ENCODE results near the gene COL23A1. TPM values are rescaled to one million over a fixed set of nuclear protein-coding genes. Genes with fewer than 3 reads are reported as not detected.

COL23A1 gene
- total RNA-seq, 1 experiment from 2014 or later, result 5.7 TPM

- Histone ChIP-seq H3K4me1 (ENCODE audit: low read length) (peaks cover 10% of the 10 kb centered on the region), H2AFZ (ENCODE audit: low read length) (no peak overlapping the region), H3K9ac (ENCODE audit: low read length) (no peak overlapping the region), H3K27ac (ENCODE audit: low read length) (no peak overlapping the region), H3K9me2 (replicated peaks; ENCODE audit: insufficient read depth, low read length) (no peaks in the 10 kb centered on the region), H3K79me2 (ENCODE audit: low read length) (no peaks in the 10 kb centered on the region), H3K9me3 (ENCODE audit: low read length) (no peaks in the 10 kb centered on the region), H3K4me3 (ENCODE audit: low read length) (no peak overlapping the region), H3K27me3 (ENCODE audit: low read length) (no peaks in the 10 kb centered on the region), H4K20me1 (ENCODE audit: insufficient read depth, low read depth, low read length) (peaks cover 6% of the 10 kb centered on the region; the same call in 1 of the 2 replicates), H3K36me3 (ENCODE audit: insufficient read depth, low read length) (peaks cover 21% of the 10 kb centered on the region; the same call in 1 of the 2 replicates), H3K4me2 (ENCODE audit: low read depth, low read length, poor library complexity, severe bottlenecking) (no peak overlapping the region)
- no peak for DNase-seq
Measured at GRCh38 chr5:178221282-178221681, 368.9 kb downstream of the COL23A1 start.

GRCh38 chr5:178218827-178219226 lies 371.4 kb downstream of the COL23A1 start:
- Histone ChIP-seq H3K27me3 (ENCODE audit: low read length) (no peaks in the 10 kb centered on the region), H3K4me1 (ENCODE audit: low read length) (peaks cover 33% of the 10 kb centered on the region), H3K9ac (ENCODE audit: low read length) (no peak overlapping the region), H4K20me1 (ENCODE audit: insufficient read depth, low read depth, low read length) (peaks cover 6% of the 10 kb centered on the region; the same call in 1 of the 2 replicates), H3K9me3 (ENCODE audit: low read length) (no peaks in the 10 kb centered on the region), H3K4me3 (ENCODE audit: low read length) (no peak overlapping the region), H3K4me2 (ENCODE audit: low read depth, low read length, poor library complexity, severe bottlenecking) (no peak overlapping the region), H3K36me3 (ENCODE audit: insufficient read depth, low read length) (peaks cover 12% of the 10 kb centered on the region; the same call in 1 of the 2 replicates), H3K9me2 (replicated peaks; ENCODE audit: insufficient read depth, low read length) (no peaks in the 10 kb centered on the region), H3K79me2 (ENCODE audit: low read length) (no peaks in the 10 kb centered on the region), H3K27ac (ENCODE audit: low read length) (no peak overlapping the region), H2AFZ (ENCODE audit: low read length) (no peak overlapping the region)
- no peak for DNase-seq

- Histone ChIP-seq H2AFZ (ENCODE audit: low read length) (no peak overlapping the region), H3K4me3 (ENCODE audit: low read length) (no peak overlapping the region), H3K9me3 (ENCODE audit: low read length) (no peaks in the 10 kb centered on the region), H3K4me1 (ENCODE audit: low read length) (peaks cover 38% of the 10 kb centered on the region), H3K36me3 (ENCODE audit: insufficient read depth, low read length) (peaks cover 15% of the 10 kb centered on the region; the same call in 1 of the 2 replicates), H3K79me2 (ENCODE audit: low read length) (no peaks in the 10 kb centered on the region), H3K27ac (ENCODE audit: low read length) (no peak overlapping the region), H3K27me3 (ENCODE audit: low read length) (no peaks in the 10 kb centered on the region), H3K9ac (ENCODE audit: low read length) (no peak overlapping the region), H4K20me1 (ENCODE audit: insufficient read depth, low read depth, low read length) (peaks cover 6% of the 10 kb centered on the region; the same call in 1 of the 2 replicates), H3K9me2 (replicated peaks; ENCODE audit: insufficient read depth, low read length) (no peaks in the 10 kb centered on the region), H3K4me2 (ENCODE audit: low read depth, low read length, poor library complexity, severe bottlenecking) (no peak overlapping the region)
- DNase-seq, result no peak
Measured at GRCh38 chr5:178218237-178218776, 371.9 kb downstream of the COL23A1 start.

- Histone ChIP-seq H4K20me1 (ENCODE audit: insufficient read depth, low read depth, low read length) (peaks cover 13% of the 10 kb centered on the region), H3K9ac (ENCODE audit: low read length) (0 out of 2 replicates have a peak overlapping the region, but pooled peaks have one; percentile 4), H3K4me3 (ENCODE audit: low read length) (no peak overlapping the region), H3K9me3 (ENCODE audit: low read length) (no peaks in the 10 kb centered on the region), H3K9me2 (replicated peaks; ENCODE audit: insufficient read depth, low read length) (no peaks in the 10 kb centered on the region), H2AFZ (ENCODE audit: low read length) (no peak overlapping the region), H3K4me1 (ENCODE audit: low read length) (peaks cover 44% of the 10 kb centered on the region), H3K27ac (ENCODE audit: low read length) (peak overlapping the region; percentile 68), H3K27me3 (ENCODE audit: low read length) (no peaks in the 10 kb centered on the region), H3K79me2 (ENCODE audit: low read length) (no peaks in the 10 kb centered on the region), H3K36me3 (ENCODE audit: insufficient read depth, low read length) (peaks cover 20% of the 10 kb centered on the region; the same call in 1 of the 2 replicates), H3K4me2 (ENCODE audit: low read depth, low read length, poor library complexity, severe bottlenecking) (peak overlapping the region; percentile 19)
- no peak for DNase-seq
Measured at GRCh38 chr5:178216779-178217178, 373.4 kb downstream of the COL23A1 start.

- Histone ChIP-seq H3K4me2 (ENCODE audit: low read depth, low read length, poor library complexity, severe bottlenecking) (peak overlapping the region; percentile 19), H3K27me3 (ENCODE audit: low read length) (no peaks in the 10 kb centered on the region), H3K4me1 (ENCODE audit: low read length) (peaks cover 44% of the 10 kb centered on the region), H3K9me3 (ENCODE audit: low read length) (no peaks in the 10 kb centered on the region), H3K9ac (ENCODE audit: low read length) (no peak overlapping the region), H4K20me1 (ENCODE audit: insufficient read depth, low read depth, low read length) (peaks cover 10% of the 10 kb centered on the region; the same call in 1 of the 2 replicates), H3K27ac (ENCODE audit: low read length) (peak overlapping the region; percentile 68), H3K36me3 (ENCODE audit: insufficient read depth, low read length) (peaks cover 20% of the 10 kb centered on the region; the same call in 1 of the 2 replicates), H3K9me2 (replicated peaks; ENCODE audit: insufficient read depth, low read length) (no peaks in the 10 kb centered on the region), H3K79me2 (ENCODE audit: low read length) (no peaks in the 10 kb centered on the region), H2AFZ (ENCODE audit: low read length) (no peak overlapping the region), H3K4me3 (ENCODE audit: low read length) (no peak overlapping the region)
- peak; percentile 75 for DNase-seq
Measured at GRCh38 chr5:178216088-178216534, 374.1 kb downstream of the COL23A1 start.

- H3K9ac ChIP-seq (ENCODE audit: low read length), result no peak overlapping the region
- H2AFZ ChIP-seq (ENCODE audit: low read length), result no peak overlapping the region
- H3K9me2 ChIP-seq (replicated peaks; ENCODE audit: insufficient read depth, low read length), result no peaks in the 10 kb centered on the region
- H3K9me3 ChIP-seq (ENCODE audit: low read length), result no peaks in the 10 kb centered on the region
- peaks cover 24% of the 10 kb centered on the region for H3K36me3 ChIP-seq (ENCODE audit: insufficient read depth, low read length)
- peak; percentile 43 for DNase-seq
- H3K27me3 ChIP-seq (ENCODE audit: low read length), result no peaks in the 10 kb centered on the region
- H3K4me1 ChIP-seq (ENCODE audit: low read length), result peaks cover 44% of the 10 kb centered on the region
- H3K79me2 ChIP-seq (ENCODE audit: low read length), result no peaks in the 10 kb centered on the region
- peaks cover 8% of the 10 kb centered on the region; the same call in 1 of the 2 replicates for H4K20me1 ChIP-seq (ENCODE audit: insufficient read depth, low read depth, low read length)
- no peak overlapping the region for H3K4me3 ChIP-seq (ENCODE audit: low read length)
- H3K4me2 ChIP-seq (ENCODE audit: low read depth, low read length, poor library complexity, severe bottlenecking), result no peak overlapping the region
- peak overlapping the region; percentile 68 for H3K27ac ChIP-seq (ENCODE audit: low read length)
Measured at GRCh38 chr5:178215280-178216002, 374.8 kb downstream of the COL23A1 start.

GRCh38 chr5:178214160-178214803 lies 375.9 kb downstream of the COL23A1 start:
- H3K9me3 ChIP-seq (ENCODE audit: low read length), result no peaks in the 10 kb centered on the region
- no peak overlapping the region for H3K4me3 ChIP-seq (ENCODE audit: low read length)
- H3K9me2 ChIP-seq (replicated peaks; ENCODE audit: insufficient read depth, low read length), result no peaks in the 10 kb centered on the region
- no peak overlapping the region for H3K9ac ChIP-seq (ENCODE audit: low read length)
- DNase-seq, result peak; percentile 60
- H3K27me3 ChIP-seq (ENCODE audit: low read length), result no peaks in the 10 kb centered on the region
- H2AFZ ChIP-seq (ENCODE audit: low read length), result no peak overlapping the region
- peaks cover 19% of the 10 kb centered on the region for H4K20me1 ChIP-seq (ENCODE audit: insufficient read depth, low read depth, low read length)
- no peaks in the 10 kb centered on the region for H3K79me2 ChIP-seq (ENCODE audit: low read length)
- H3K27ac ChIP-seq (ENCODE audit: low read length), result peak overlapping the region; percentile 68
- peaks cover 34% of the 10 kb centered on the region for H3K36me3 ChIP-seq (ENCODE audit: insufficient read depth, low read length)
- H3K4me2 ChIP-seq (ENCODE audit: low read depth, low read length, poor library complexity, severe bottlenecking), result no peak overlapping the region
- peaks cover 44% of the 10 kb centered on the region for H3K4me1 ChIP-seq (ENCODE audit: low read length)

- no peak overlapping the region for H3K4me2 ChIP-seq (ENCODE audit: low read depth, low read length, poor library complexity, severe bottlenecking)
- no peak for DNase-seq
- H3K36me3 ChIP-seq (ENCODE audit: insufficient read depth, low read length), result peaks cover 39% of the 10 kb centered on the region
- H3K27me3 ChIP-seq (ENCODE audit: low read length), result no peaks in the 10 kb centered on the region
- peaks cover 44% of the 10 kb centered on the region for H3K4me1 ChIP-seq (ENCODE audit: low read length)
- no peaks in the 10 kb centered on the region for H3K9me2 ChIP-seq (replicated peaks; ENCODE audit: insufficient read depth, low read length)
- H3K27ac ChIP-seq (ENCODE audit: low read length), result peak overlapping the region; percentile 44
- no peak overlapping the region for H2AFZ ChIP-seq (ENCODE audit: low read length)
- peaks cover 3% of the 10 kb centered on the region for H3K79me2 ChIP-seq (ENCODE audit: low read length)
- H3K9me3 ChIP-seq (ENCODE audit: low read length), result no peaks in the 10 kb centered on the region
- H3K4me3 ChIP-seq (ENCODE audit: low read length), result no peak overlapping the region
- no peak overlapping the region for H3K9ac ChIP-seq (ENCODE audit: low read length)
- peaks cover 25% of the 10 kb centered on the region for H4K20me1 ChIP-seq (ENCODE audit: insufficient read depth, low read depth, low read length)
Measured at GRCh38 chr5:178213748-178214151, 376.4 kb downstream of the COL23A1 start.
